A549 (cell line): ENCODE results near the gene C1orf53.

Experiments
- CTCF ChIP-seq: fragments of >200 bp; sonication (Bioruptor Twin); formaldehyde crosslinking; IDR thresholded peaks from 3 replicates; pipeline ENCODE4 v1.5.1; 2016
- HEYL ChIP-seq: fragments of 250-450 bp; sonication (Bioruptor Pico); IDR thresholded peaks from 2 replicates; pipeline ENCODE4 v1.8.0; 2021; ENCODE audit warnings: mild to moderate bottlenecking, moderate library complexity
- RAD21 ChIP-seq, 2 experiments: fragments of >200 bp in 1 of 2; sonication (Bioruptor Twin) in 1 of 2; formaldehyde crosslinking in 1 of 2; IDR thresholded peaks in 1 of 2; conservative IDR thresholded peaks in 1 of 2; 2 replicates in 1 of 2; 3 replicates in 1 of 2; pipeline ENCODE4 v1.6.1; 2012 to 2018; ENCODE audit warnings: inconsistent platforms in 1 of 2

- TF ChIP-seq RAD21 (conservative IDR thresholded peaks at IDR 0.05 in 1 of 2, IDR thresholded peaks at IDR 0.05 in 1 of 2) (no peak), HEYL (no peak), CTCF (no peak)
These were observed 12.1 kb downstream of the C1orf53 start for GRCh38 chr1:197914510-197914909.
